HG03457 (cell line): Measurements from ENCODE around the gene KCNK2.

Experiments
- ATAC-seq: cut with Tn5 transposase; IDR thresholded peaks from one replicate; pipeline ENCODE4 v1.9.1; 2021; ENCODE audit warnings: moderate number of reproducible peaks; ENCODE audit not compliant: unreplicated experiment

Gene KCNK2, protein sequence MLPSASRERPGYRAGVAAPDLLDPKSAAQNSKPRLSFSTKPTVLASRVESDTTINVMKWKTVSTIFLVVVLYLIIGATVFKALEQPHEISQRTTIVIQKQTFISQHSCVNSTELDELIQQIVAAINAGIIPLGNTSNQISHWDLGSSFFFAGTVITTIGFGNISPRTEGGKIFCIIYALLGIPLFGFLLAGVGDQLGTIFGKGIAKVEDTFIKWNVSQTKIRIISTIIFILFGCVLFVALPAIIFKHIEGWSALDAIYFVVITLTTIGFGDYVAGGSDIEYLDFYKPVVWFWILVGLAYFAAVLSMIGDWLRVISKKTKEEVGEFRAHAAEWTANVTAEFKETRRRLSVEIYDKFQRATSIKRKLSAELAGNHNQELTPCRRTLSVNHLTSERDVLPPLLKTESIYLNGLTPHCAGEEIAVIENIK

DNA sequence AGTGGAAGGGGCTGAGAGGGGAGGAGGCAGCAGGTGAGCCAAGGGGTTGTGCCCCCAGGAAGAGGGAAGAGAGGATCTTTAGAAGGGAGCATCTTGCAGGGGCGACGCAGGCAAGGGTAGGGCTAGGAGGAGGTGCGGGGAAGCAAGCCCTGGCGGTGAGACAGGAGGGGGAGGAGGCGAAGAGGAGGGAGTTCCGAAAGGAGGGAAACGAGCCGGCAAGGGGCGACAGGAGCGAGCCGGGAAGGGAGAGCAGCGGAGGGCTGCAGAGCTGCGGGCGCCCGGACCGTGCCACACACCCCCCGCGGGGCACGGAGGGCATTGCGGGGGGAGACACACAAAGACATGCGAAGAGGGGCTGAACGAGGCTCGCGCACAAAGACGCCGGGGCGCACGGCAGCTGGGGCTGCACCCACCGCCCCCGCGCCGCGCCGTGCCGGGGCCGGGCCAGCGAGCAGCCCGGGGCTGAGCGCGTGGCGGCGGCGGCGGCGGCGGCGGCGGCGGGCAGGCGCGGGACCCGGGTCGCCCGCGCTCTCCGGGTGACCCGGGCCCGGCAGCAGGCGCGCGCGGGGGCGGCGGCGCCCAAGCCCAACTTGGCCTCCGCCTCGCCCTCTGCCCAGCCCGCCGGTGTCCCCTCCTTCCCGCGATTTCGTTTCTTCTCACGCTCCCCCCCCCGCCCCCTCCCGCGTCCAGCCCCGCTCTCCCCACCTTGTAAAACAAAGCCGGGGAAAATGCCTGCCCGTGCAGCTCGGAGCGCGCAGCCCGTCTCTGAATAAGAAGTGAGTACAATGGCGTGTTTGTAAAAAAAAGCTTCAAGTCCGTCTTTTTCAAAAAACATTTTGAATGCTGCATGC is at the start of gene KCNK2:
Gene KCNK2 (plus strand): TSS at position 206 of the 851 bp plus-strand sequence. CDS start 649 bp downstream, outside the sequence.
- no peak for ATAC-seq

DNA sequence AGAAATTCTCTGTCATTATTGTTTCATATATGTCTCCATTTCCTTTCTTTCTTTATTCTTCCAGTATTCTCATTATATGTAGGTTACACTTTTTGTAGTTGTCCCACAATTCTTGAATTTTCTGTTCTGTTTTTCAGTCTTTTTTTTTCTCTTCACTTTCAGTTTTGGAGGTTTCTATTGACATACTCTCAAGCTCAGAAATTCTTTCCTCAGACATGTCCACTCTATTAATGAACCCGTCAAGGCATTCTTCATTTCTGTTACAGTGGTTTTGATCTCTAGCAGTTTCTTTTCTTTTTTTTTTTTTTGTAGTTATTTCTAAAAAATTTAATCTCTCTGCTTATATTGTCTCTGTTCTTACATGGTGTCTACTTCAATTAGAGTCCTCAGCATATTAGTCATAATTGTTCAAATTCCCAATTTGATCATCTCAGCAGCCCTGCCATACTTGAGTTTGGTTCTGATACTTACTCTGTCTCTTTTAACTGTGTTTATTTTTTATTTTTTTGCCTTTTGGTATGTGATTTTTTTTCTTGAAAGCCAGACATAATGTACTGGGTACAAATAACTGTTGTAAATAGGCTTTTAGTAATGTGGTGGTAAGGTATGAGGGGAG is 49.5 kb upstream of the KCNK2 start:
- no peak for ATAC-seq

DNA sequence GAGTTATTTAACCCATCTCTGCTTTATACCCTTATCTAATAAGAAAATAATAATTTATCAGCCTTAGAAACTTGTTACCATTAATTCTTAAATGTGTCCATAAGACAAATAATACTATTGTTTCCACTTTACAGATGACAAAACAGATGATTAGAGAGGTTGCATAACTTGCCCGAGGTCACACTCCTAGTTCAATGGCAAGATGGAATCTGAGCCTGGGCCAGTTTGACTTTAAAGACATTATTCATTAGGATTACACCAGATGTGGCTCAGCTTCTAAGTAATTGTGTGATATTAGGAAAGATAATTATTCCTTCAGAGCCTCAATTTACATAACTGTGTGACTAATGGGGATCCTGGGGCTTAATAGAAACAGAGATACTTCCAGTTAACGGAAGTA is 42.3 kb upstream of the KCNK2 start:
- ATAC-seq = no peak

DNA sequence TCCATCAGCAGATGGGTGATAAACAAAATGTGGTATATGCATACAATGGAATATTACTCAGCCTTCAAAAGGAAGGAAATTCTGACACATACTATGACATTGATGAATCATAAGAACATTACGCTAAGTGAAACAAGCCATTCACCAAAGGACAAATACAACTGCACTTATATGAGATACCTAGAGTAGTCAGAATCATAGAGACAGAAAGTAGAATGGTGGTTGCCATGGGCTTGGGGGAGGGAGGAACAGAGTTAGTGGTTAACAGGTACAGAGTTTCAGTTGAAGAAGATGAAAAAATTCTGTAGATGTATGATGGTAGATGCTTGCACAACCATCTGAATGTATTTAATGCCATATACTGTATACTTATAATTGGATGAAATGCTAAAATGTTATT is 39.1 kb upstream of the KCNK2 start:
- ATAC-seq = no peak

- no peak for ATAC-seq
Observed at GRCh38 chr1:215044151-215044550, 38.4 kb upstream of the KCNK2 start.

- ATAC-seq = no peak
Observed at GRCh38 chr1:215045698-215046308, 36.7 kb upstream of the KCNK2 start.

GRCh38 chr1:215052256-215053015 is 30.1 kb upstream of the KCNK2 start:
- ATAC-seq = no peak

DNA sequence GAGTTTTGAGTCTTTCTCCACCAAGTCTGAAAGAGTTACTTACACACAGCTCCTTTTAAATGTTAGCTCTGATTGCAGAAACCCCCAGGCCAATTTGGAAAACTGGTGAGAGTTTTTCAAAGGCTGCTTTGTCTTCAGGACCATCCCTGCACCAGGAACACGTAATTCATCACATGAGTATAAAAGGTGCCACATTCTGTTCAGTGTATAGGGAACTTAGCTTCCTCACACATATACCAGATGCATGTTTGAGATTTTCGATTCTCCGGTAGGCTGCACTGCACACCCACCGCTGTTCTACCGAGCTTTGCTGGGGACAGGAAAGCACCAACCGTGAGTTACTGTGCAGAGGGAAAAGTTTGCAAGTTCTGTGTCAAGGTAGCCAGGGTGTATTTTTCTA is 28.3 kb upstream of the KCNK2 start:
- no peak for ATAC-seq

DNA sequence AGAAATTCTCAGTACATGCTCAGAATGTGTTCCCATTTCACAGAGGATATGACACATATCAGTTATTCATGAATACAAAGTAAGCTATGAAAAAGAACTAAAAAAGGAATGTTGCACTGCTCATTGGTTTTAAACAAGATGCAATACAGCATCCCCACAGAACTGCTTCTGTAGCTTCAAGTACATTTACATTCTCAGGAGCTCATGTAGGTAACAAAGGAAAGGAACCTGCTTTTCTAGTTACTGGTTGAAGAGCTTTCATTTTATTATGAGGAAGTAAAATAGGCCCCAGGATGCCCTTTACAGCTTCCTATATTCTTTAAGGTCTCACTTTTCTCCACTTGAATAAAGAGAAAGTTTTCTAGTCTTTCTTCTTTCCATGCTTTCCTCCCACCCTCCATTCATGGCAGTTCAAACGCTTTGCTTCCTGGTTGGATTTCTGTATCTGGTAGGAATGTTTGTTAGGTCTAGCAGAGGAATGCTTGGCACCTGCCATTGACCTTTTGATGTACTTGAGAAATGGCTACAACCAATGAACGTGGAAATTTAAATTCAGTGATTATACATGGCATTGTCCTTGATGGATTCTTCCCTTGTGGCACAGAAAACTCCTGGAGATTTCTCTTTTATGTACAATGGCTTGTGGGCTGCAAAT is 27.1 kb upstream of the KCNK2 start:
- ATAC-seq = no peak

- no peak for ATAC-seq
Observed at GRCh38 chr1:215056584-215056983, 26.0 kb upstream of the KCNK2 start.

- no peak for ATAC-seq
Observed at GRCh38 chr1:215059947-215060346, 22.6 kb upstream of the KCNK2 start.

GRCh38 chr1:215064327-215064726 is 18.2 kb upstream of the KCNK2 start:
- ATAC-seq = no peak

- ATAC-seq = no peak
Observed at GRCh38 chr1:215071078-215071477, 11.5 kb upstream of the KCNK2 start.

GRCh38 chr1:215076322-215076721 is 6.2 kb upstream of the KCNK2 start:
- no peak for ATAC-seq

- no peak for ATAC-seq
Observed at GRCh38 chr1:215079456-215079855, 3.1 kb upstream of the KCNK2 start.

DNA sequence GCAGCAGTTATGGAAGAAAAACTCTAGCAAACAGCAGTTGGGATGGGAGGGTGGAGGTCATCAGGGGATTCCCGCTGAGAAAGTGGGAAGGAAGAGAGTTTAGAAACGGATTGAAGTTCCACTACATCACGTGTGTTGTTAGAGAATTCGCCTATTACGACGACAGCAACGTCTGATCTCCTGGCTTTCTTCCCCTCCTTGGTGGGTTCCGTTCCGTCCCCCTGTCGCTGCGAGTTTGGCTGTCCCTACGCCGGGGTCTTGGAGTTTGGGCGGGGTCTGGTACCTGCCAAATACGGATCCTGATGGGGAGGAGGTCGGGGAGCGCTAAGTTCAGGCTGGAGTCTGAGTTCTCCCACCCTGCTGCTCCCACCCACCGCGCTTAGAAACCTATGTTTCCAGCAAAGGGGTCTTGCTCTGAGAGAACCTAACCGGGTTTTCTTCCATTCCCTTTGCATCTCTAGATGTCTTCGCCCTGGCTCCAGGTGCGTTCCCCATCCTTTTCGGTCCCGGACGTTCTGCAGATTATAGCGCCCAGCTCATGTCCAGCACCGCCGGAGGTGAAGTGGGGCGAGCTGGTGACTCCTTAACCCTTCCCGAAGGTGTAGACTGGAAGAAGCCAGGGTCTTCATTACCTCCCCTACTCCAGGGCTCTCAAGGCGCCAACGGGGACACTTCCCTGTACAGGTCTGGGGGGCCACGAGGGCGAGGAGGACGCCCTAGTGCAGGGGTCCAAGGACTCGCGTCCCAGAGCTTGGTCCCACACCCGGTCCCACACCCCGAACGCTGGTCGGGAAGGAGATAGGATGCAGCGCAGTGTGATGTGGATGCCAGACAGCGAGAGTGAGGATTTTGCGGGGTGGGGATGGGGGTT is 641 bp upstream of the KCNK2 start:
- ATAC-seq = no peak

DNA sequence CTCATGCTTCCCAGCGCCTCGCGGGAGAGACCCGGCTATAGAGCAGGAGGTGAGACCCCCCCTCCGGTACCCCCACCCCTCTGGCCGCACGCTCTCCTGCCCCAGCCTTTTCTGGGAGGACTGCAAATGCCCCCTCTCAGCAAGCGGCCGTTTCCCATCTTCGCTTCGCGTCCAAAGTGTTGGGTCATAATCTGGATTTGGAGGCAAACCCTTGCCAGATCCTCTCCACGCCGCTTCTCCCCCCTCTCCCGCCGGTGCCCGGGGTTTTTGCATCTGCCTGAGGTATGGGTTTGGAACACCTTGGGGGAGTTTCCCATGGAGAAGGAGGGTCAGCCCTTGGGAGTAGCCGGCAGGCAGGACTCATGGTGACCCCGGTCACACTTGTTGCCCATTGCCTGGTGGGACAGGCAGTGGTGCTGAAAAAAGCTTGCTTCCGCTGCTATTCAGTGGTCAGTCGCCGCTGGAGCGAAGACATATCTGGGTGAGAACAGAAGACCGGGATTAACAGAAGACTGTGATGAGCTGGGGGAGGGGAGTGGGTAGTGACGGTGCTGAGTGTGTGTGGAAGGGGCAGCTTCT is 935 bp downstream of the KCNK2 start:
- no peak for ATAC-seq

DNA sequence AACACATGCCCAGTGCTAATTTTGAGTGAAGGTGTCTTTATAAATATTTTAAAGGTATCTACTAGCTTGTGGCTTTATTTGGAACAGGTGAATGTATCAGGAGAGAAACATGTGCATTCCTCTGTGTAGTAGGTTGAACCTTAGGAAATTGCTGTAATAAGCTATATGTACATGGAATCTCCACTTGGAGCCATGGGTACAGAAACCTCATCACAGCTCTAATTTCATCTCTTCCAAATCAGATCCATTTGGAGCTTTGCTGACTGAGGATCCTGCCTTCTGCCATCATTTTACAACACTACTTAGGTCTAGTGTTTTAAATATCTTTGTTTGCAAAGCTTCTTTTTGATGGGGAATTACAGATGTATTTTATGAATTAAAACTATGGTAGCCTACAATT is 2.1 kb downstream of the KCNK2 start:
- no peak for ATAC-seq

- ATAC-seq = no peak
Observed at GRCh38 chr1:215087603-215088002, 5.1 kb downstream of the KCNK2 start.
